Posterior vena cava (tissue), 2 donors: Measurements from ENCODE around the gene TRPC1. TPM values are rescaled to one million over a fixed set of nuclear protein-coding genes. Genes with fewer than 3 reads are reported as not detected.
"Not testable (repeated sequence)": the region's sequence is repeated elsewhere in the genome, so short reads cannot be mapped to it uniquely, and the experiment has no call there.

ENCODE experiments used
- DNase-seq: peaks from one replicate; pipeline ENCODE4 v3.0.0-alpha.2; 2020; ENCODE audit warnings: low spot score
- intact Hi-C, 2 donors: fragments of 100-400 bp; cut with DNase I; formaldehyde crosslinking; loops; one replicate each; pipeline versions ENCODE4 v1.14.1 to v1.14.2; 2022 to 2023
- long read RNA-seq, 2 donors: library from polyadenylated mRNA; unstranded; transcript quantifications; one replicate each; pipeline ENCODE4 v2.0.0, GENCODE V29; 2020 to 2021
- total RNA-seq, 2 donors: library from RNA; stranded (reverse); fragmentation: NEBNext Ultra II Directional; extraction: Animal tissue kit (Norgen Biotek cat#: 25700); gene quantifications; one replicate each; pipeline ENCODE4 v1.2.1, GENCODE V29; 2021
- donor health status: DM: yes; HTN: yes; CAD: no.
- donor health status: DM: yes; HTN: yes; CAD: no.

The TRPC1 gene
- total RNA-seq: 10 to 100 TPM; 21.1 to 27.9 TPM
- long read RNA-seq, donor 1, partial matches to known transcripts: 3 of 5 reads
- long read RNA-seq, donor 1, other reads (novel, unspliced or antisense): 2 of 5 reads
- long read RNA-seq, donor 2, partial matches to known transcripts: 1 of 1 reads
- long read RNA-seq, donor 2, other reads (novel, unspliced or antisense): 0 of 1 reads

- DNase-seq: peak; percentile 92
- intact Hi-C loops: no loop called here
These were observed at the start of gene TRPC1 for GRCh38 chr3:142723968-142724681. Gene TRPC1 (plus strand): TSS chr3:142724034. CDS start chr3:142724560, 526 bp downstream.

GRCh38 chr3:142676151-142676550 lies 47.7 kb upstream of the TRPC1 start:
- DNase-seq: no peak
- intact Hi-C loops: no loop called here

- no peak for DNase-seq
- intact Hi-C loops: no loop called here
These were observed 43.1 kb upstream of the TRPC1 start for GRCh38 chr3:142680710-142681109.

- intact Hi-C loops: no loop called here
- no peak for DNase-seq
These were observed 33.2 kb upstream of the TRPC1 start for GRCh38 chr3:142690613-142691012.

GRCh38 chr3:142691527-142691926 lies 32.3 kb upstream of the TRPC1 start:
- intact Hi-C loops: no loop called here
- no peak for DNase-seq

GRCh38 chr3:142693136-142693853 lies 30.5 kb upstream of the TRPC1 start:
- intact Hi-C loops: no loop called here
- no peak for DNase-seq

GRCh38 chr3:142694225-142694624 lies 29.6 kb upstream of the TRPC1 start:
- DNase-seq: no peak
- intact Hi-C loops: no loop called here

GRCh38 chr3:142705198-142705597 lies 18.6 kb upstream of the TRPC1 start:
- DNase-seq: no peak
- intact Hi-C loops: no loop called here

GRCh38 chr3:142706321-142707127 lies 17.3 kb upstream of the TRPC1 start:
- intact Hi-C loops: no loop called here
- DNase-seq: no peak

GRCh38 chr3:142709207-142709606 lies 14.6 kb upstream of the TRPC1 start:
- DNase-seq: no peak
- intact Hi-C loops: no loop called here

- intact Hi-C loops, DNase-seq: not testable (repeated sequence)
These were observed 9.0 kb upstream of the TRPC1 start for GRCh38 chr3:142714882-142715281.

GRCh38 chr3:142716102-142716501 lies 7.7 kb upstream of the TRPC1 start:
- DNase-seq: no peak

GRCh38 chr3:142723665-142723967 lies 218 bp upstream of the TRPC1 start:
- intact Hi-C loops: no loop called here
- no peak for DNase-seq

More at GRCh38 chr3:142716102-142716501, 7.7 kb upstream of the TRPC1 start:
- intact Hi-C loops: no loop called here

GRCh38 chr3:142724682-142725356 lies 985 bp downstream of the TRPC1 start:
- DNase-seq: peak; percentile 83
- intact Hi-C loops: no loop called here

GRCh38 chr3:142725357-142725739 lies 1.5 kb downstream of the TRPC1 start:
- DNase-seq: no peak
- intact Hi-C loops: no loop called here

- no peak for DNase-seq
- intact Hi-C loops: no loop called here
These were observed 2.2 kb downstream of the TRPC1 start for GRCh38 chr3:142726017-142726416.

GRCh38 chr3:142732066-142732465 lies 8.2 kb downstream of the TRPC1 start:
- intact Hi-C loops: no loop called here
- no peak for DNase-seq

- intact Hi-C loops: no loop called here
- no peak for DNase-seq
These were observed 11.0 kb downstream of the TRPC1 start for GRCh38 chr3:142734834-142735233.

- no peak for DNase-seq
- intact Hi-C loops: no loop called here
These were observed 11.6 kb downstream of the TRPC1 start for GRCh38 chr3:142735462-142735861.
